Left cardiac atrium (tissue), 4 donors: ENCODE data around the gene TCF20. TPM values are rescaled to one million over a fixed set of nuclear protein-coding genes. Genes with fewer than 3 reads are reported as not detected.
A peak's percentile ranks its signal among the peaks of the same experiment; 100 is the strongest.

Experiments used
- ATAC-seq, 2 donors: fragments of 200-7000 bp; cut with Tn5 transposase; one replicate each; pipeline ENCODE4 v1.9.1; 2020; ENCODE audit warnings: mild to moderate bottlenecking in 2 of 2, moderate library complexity in 2 of 2
- DNase-seq: peaks from one replicate; pipeline ENCODE4 v3.0.0-alpha.2; 2020
- intact Hi-C, 2 donors: fragments of 100-400 bp; cut with DNase I; formaldehyde crosslinking; loops; one replicate each; pipeline versions ENCODE4 v1.14.1 to v1.15.1; 2022 to 2023
- total RNA-seq, 2 donors: library from RNA; stranded (reverse); fragmentation: NEBNext Ultra II Directional; extraction: Animal tissue kit (Norgen Biotek cat#: 25700); gene quantifications; one replicate each; pipeline ENCODE4 v1.2.1, GENCODE V29; 2021
- donor health status: DM: no; HTN: yes; CAD: no.
- donor health status: DM: no; HTN: yes; CAD: no; lungs with severe emphysema.
- donor health status: DM: yes; HTN: yes; CAD: no.
- donor health status: Dilated cardiomyopathy.

The TCF20 gene
- total RNA-seq, 2 donors from 2014 or later, result 13.9 to 18.2 TPM

DNA sequence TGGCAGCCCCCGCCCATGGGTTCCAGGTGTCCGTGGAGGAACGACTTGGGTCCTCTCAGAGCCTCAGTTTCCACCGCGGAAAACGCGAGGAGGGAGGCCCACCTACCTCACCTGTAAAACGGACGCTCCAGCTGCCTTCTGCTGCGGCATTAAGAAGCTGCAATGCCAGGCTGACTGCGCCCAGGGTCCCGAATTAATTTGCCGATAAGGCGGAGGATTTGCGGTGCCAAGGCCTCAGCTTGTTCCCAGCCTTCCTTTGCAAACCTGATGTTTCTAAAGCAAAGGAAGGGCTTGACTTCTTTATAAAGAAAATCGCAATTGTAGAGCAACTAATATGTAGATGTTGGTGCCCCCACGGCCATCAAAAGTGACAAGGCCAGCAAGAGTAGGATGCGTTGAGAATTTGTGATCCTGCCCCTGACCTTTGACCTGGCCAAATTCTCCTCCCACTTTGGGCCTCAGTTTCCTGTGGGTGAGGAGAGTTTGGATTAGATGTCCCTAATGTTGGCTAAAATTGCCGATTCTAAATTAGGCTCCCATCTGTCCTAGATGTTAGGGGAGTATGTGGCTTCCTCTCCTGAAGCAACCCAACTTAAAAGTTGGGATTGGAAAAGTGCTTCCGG lies 849 bp upstream of the TCF20 start:
- ATAC-seq (no peak), DNase-seq (no peak)
- intact Hi-C loops, result loop anchor here in 1 of 2 donors (10.0 kb wide), 1 partner anchor 163 kb away; the partner anchor contains the start of gene NFAM1

DNA sequence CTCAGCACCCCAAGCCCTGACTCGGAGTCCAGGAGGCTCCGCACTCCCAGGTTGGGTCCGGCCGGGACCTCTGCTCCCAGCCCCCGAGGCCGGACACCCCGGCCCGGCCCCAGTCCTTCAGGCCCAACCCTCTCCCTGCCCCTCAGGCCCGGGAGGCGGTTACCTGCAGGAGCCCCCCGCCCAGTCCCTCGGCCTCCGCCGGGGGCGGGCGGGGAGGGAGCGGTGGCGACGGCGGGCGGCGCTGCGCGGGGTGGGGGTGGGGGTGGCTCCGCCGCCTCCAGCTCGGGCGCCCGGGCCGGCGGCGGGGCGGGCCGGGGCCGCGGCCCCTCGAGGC lies 310 bp downstream of the TCF20 start:
- ATAC-seq, result peak; percentile 48 to 69
- DNase-seq, result no peak
- intact Hi-C loops, result loop anchor here in 1 of 2 donors (10.0 kb wide), 1 partner anchor 165 kb away; the partner anchor contains the start of gene NFAM1

DNA sequence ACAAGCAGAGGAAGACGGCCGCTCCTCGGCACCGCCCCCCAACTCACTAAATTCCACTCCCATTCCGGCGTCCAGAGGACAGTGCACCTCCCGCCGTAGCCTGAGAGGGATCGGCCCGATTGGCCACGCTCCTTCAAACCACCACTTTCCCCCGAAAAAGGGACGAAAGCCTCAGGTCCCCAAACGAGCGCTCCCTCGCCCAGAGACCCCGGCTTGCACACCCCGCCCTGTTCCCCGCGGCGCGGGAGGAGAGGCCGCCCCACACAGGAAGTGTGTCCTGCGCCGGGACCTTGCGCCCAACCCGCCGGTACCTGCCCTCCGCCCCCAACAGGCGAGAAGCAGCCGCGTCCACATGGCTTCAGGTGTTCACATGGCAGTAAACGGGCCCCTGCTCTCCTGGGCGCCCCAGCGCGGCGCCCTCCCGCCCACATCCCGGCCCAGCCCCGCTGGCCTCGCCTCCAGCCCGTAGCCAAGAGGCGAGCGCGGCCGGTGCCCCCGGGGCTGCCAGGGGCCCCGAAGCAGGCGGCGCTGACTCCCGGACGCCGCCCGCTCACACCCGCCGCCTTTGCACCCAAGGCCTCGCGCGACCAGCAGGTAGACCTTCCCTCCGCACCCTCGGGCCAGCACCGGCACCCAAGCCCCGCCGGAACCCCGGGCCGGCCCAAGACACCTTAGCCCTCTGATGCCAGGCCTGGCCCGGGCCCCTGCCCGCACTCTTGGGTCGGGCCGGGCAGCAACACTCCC lies 849 bp downstream of the TCF20 start:
- DNase-seq (peak; percentile 45), ATAC-seq (peak; percentile 70 to 73)
- intact Hi-C loops, result loop anchor here in 1 of 2 donors (10.0 kb wide), 1 partner anchor 165 kb away; the partner anchor contains the start of gene NFAM1

DNA sequence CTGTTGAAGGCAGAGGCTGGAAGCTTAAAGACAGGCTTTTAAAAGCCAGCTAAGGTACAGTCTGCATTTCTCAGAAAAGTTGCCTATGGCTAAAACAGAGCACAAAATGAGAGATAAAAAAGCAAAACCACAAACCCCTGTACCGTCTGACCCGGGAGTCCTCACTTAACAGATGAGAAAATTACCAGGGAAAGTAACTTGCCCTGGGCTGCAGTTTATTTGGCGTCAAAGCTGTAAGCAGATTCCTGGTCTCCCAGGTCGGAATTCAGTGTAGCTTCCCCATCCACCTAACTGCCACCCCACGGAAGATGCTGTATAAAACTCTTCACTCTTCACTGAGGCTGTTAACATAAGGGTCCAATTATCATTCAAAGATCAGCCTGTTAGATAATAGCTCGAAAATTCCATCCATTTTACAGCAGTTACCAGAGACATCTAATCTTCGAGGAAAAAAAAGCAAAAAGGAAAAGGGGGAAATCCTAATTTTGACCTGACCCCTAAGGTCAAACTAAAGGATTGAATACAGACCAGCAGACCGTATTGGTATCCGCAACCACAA lies 1.5 kb downstream of the TCF20 start:
- no peak for ATAC-seq
- DNase-seq, result no peak
- intact Hi-C loops, result no loop called here

DNA sequence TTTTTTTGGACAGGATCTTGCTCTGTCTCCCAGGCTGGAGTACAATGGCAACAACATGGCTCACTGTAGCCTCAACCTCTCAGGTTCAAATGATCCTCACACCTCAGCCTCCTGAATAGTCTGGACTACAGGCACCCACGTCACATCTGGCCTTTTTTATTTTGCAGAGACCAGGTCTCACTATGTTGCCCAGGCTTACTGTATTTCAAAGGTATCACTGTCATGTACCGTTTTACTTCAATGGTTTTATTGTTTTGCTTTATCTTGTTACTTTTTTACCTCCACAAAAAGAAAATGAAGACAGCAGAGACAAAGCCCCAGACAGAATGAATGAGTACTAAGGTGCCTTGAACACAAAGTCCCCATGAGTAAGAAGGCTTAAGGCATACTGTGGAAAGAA lies 5.1 kb downstream of the TCF20 start:
- no peak for ATAC-seq
- DNase-seq, result no peak
- intact Hi-C loops, result no loop called here

DNA sequence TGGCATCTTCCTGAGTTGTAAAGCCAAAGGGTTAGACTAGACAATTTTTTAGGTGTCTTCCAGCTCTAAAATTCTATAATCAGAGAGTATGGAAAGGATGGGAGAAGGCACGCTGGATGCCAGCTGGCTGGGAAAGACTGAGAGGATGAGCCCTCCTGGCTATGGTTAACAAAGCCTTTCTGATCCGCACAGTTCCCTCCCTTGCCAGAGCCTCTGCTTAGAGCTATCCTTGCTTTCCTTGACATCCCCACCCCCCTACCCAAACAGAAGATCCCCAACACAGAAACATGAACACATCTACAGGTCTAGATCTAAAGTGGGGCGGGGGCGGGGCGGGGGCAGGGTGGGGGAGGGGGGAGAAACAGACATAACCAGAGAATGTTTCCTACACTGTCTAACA lies 6.5 kb downstream of the TCF20 start:
- no peak for ATAC-seq
- DNase-seq, result no peak
- intact Hi-C loops, result no loop called here

DNA sequence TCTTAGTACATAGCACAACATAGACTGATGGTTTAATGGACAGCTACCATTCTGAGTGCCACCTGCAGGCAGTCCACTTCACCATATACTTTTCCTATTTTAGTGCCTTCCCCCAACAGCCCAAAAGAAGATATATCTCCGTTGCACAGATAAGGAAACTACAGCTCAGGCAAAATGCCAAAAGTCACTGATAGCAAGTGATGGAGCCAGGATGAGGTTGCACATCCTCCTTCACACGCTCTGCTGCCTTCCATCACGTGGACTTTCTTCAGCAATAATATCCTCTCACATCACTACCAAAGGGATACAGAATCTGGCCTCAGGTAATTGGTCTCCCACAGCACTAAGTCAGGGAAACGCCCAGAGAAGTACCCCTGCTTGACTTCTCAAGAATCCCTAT lies 7.5 kb downstream of the TCF20 start:
- ATAC-seq (peak in 1 of 2 donors; percentile 39), DNase-seq (no peak)
- intact Hi-C loops, result no loop called here

DNA sequence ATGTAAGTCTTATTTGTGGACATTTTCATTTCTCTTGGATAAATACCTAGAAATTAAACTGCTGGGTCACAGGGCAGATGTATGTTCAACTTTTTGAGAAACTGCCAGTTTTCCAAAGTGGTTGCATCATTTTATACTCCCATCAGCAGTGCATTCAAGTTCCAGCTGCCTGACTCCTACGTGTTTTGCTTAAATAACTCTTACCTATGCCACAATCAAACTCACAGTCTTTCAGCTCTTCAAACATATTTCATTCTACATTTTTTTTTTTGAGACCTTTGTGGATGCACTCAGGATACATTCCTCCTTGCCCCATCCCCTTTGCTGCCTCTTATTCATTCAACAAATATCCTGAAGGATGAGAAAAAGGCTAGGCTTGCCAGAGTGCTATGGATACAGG lies 9.2 kb downstream of the TCF20 start:
- no peak for ATAC-seq
- no peak for DNase-seq
- intact Hi-C loops, result no loop called here

DNA sequence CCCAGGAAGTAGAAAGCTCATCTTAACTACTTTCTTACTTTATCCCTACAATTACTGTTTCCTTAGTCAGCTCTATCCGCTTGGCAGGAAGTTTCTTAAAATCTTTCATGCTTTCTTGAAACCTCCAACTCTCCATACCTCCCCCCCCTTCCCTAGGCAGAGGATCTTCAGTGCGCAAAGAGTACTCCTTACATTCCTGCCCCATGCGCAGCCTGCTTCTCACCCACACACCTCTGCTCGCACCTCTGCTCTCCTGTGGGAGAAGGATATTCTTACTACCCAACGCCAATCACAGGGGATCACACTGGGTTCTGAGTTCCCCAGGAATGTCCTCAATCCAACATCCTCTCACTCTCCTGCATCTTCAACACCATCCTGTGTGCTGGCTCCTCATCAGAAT lies 12.3 kb downstream of the TCF20 start:
- intact Hi-C loops, result no loop called here
- peak; percentile 19 to 79 for ATAC-seq
- no peak for DNase-seq

DNA sequence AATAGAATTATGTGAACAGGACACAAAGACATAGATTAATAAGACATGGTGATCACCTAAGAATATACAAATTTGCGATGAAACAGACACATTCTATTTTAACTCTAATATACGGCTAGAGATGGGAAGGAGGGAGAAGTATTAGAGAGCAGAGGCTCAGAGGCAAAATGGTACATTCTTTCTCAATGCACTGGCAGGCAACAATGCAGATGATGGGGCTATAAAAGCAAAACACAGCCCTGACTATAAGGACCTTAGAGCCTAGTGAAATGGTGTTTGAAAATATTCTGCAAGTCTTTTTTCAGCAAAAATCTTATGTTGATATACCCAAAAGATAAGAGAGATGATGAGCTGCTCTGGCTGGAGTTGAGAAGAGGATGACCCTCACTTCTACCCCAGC lies 13.1 kb downstream of the TCF20 start:
- no peak for DNase-seq
- no peak for ATAC-seq
- intact Hi-C loops, result no loop called here

DNA sequence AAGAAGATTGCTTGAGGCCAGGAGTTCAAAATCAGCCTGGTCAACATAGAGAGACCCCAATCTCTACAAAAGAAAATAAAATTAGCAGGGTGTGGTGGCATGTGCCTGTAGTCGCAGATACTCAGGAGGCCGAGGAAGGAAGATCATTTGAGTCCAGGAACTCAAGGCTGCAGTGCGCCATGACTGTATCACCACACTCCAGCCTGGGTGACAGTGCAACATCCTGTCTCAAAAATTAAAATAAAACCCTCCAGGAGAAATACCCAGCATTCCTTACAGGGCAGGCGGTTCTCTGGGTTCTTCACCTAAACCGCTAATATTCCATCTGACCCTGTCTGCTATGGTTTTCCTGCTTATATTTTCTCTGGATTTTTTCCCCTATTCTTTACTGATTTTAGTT lies 13.5 kb downstream of the TCF20 start:
- ATAC-seq (no peak), DNase-seq (no peak)
- intact Hi-C loops, result no loop called here

DNA sequence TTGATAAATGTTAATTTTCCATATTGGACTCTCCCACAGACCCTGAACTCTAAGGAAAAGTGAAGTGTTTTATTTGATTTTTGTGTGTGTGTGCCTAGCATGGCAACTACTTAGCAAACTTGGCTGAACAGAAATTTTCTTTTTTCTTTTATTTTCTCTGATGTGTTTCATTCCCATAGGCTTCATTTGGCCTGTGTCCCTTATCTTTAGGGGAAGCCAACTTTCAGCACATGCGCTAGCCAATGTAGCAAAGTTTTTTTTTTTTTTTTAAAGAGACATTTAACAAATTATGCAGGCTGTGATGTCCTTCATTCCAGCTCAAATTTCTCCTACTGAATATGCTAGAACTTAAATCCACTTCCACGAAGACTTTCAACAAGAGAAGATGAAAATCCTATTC lies 14.2 kb downstream of the TCF20 start:
- ATAC-seq (no peak), DNase-seq (no peak)
- intact Hi-C loops, result no loop called here

DNA sequence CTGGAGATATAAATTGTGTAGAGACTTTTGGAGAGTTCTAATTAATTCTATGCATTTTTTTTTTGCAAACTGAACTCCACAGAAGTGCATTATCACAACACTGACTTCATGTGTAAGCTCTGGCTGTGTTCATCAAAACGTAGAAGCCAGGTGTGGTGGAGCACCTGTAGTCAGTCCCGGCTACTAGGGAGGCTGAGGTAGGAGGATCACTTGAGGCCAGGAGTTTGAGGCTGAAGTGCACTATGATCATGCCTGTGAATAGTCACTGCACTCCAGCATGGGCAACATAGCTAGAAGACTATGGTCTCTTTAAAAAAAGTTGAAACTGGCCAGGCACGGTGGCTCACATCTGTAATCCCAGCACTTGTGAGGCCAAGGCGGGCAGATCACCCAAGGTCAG lies 20.6 kb downstream of the TCF20 start:
- intact Hi-C loops, result no loop called here
- no peak for DNase-seq
- no peak for ATAC-seq

DNA sequence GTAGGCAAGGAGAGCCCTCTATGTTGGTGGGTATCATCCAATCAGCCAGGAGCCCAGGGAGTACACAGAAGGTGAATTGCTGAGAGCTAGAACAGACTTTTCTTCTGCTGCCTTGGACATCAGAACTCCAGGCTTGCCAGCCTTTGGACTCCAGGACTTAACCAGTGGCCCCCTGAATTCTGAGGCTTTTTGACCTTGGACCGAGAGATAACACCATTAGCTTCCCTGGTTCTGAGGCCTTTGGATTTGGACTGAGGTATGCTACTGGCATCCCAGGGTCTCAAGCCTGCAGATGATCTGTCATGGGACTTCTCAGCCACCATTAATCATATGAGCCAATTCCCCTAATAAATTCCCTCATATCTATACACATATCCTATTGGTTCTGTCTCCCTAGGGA lies 21.5 kb downstream of the TCF20 start:
- intact Hi-C loops, result no loop called here
- ATAC-seq (no peak), DNase-seq (no peak)

DNA sequence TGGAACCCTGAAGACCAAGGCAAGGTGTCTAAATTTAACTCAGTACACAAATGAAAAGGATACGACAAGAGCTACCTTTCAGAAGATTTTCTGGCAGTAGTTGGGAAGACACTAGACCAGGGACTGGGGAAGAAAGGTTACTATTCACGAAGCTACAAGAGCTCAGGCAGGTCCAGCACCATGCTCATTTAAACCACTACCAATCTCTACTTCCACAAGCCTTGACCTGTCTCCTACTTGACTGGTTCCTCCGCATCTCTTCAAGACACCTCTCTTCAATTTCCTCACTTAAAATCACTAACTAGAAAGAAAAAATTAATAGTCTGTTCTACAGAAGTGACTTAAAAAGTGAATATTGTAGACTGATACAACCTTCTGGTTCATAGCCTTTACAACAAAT lies 22.9 kb downstream of the TCF20 start:
- intact Hi-C loops, result no loop called here
- no peak for DNase-seq
- ATAC-seq, result no peak

DNA sequence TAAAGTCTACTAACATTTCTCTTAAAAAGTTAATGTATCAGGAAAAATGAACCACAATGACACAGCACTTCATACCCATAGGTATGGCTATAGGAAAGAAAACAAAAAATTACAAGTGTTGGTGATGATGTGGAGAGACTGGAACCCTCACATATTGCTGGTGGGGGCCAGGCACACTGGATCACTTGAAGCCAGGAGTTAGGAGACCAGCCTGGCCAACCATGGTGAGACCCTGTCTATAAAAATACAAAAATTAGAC lies 26.7 kb downstream of the TCF20 start:
- intact Hi-C loops, result no loop called here
- ATAC-seq, result no peak
- no peak for DNase-seq

DNA sequence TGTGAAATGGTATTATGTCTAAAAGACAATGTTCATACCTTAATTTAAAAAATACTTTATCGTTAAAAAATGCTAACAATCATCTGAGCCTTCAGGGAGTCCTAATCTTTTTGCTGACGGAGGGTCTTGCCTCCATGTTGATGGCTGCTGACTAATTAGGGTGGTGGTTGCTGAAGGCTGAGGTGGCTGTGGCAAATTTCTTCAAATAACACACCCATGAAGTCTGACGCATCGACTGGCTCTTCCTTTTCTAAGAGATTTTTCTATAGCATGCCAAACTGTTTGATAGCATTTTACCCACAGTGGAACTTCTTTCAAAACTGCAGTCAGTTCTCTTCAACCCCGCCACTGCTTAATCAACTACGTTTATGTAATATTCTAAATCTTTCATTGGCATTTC lies 33.6 kb downstream of the TCF20 start:
- ATAC-seq (no peak), DNase-seq (no peak)
- intact Hi-C loops, result no loop called here

DNA sequence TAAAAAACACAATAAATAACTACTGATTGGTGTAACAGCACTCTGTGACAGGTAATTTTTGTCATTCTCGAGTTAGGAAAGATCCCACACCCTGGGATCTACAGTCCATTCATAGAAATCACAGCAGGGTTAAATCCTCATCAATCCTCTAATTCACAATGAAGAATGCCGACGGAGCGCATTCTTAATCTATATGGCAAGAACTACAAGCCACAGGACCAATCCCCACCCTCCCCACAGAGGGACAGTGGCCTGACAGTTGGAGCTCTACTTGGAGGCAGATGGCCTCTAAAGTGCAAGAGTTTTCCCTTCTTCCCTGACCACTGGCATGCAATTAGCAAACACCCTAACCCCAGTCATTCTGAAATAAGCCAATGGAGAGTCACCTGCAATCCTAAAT lies 34.2 kb downstream of the TCF20 start:
- intact Hi-C loops, result no loop called here
- no peak for ATAC-seq
- no peak for DNase-seq

DNA sequence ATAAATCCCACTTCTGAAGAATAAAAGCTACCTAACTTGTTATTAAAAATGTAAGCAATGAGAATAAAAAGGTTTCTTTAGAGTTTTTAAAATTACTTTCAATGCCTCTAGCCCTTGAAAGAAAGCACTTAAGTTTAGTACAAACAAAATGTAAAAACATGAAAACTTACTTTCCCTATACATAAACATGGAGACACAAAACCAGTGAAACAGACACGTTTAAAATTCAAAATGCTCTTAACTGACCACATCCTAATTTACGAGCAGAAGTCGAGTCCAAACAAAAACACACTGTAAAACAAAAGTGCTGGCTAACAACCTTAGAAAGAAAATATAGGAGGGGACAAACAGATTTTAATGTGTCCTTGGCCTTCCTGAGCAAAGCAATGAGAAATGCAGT lies 36.6 kb downstream of the TCF20 start:
- DNase-seq (no peak), ATAC-seq (no peak)
- intact Hi-C loops, result no loop called here

DNA sequence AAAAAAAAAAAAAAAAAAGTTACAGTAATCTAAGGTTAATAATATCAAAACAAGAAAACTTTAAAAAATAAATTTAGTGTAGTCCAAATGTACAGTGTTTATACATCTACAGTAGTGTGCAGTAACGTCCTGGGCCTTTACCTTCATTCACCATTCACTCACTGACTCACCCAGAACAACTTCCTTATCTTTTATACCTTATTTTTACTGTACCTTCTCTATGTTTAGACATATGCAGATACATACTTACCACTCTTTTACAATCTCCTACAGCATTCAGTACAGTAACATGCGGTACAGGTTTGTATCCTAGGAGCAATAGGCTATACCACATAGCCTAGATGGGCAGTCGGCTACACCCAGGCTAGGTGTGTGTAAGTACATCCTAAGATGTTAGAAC lies 38.5 kb downstream of the TCF20 start:
- intact Hi-C loops, result no loop called here
- DNase-seq (no peak), ATAC-seq (no peak)

DNA sequence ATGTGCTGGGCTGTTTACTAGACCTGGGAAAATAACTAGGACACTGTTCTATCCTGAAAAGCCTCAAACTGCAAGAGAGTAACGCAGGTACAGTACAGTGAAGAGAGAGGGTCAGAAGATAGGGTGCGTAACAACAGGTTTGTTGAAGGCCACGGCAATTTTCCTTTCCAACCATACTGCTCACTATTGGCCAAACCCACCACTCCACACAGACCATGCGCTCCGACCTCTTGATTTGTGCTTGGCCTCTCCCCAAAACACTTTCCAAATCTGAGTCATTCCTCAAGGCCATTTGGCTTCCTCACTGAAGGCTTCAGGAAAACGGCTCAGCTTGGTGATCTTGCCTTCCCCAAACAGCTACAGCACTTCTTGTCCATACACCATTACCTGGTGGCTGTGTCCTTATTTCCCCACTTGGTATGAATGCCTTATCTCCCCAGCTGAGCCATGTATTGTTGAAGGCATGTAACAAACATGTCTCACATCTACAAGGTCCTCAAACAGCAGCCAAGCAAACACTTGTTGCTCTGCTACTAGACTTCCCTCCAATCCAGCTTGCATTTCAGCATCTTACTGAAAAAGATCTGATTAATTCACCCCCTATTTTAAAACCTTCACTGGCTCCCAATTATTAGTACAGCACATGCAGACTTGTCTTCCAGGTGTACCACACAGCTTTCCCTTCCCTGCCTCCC lies 40.9 kb downstream of the TCF20 start:
- no peak for DNase-seq
- peak; percentile 83 to 92 for ATAC-seq

More for the DNA sequence above, 40.9 kb downstream of the TCF20 start:
- intact Hi-C loops, result no loop called here
